MM.1S (cell line): ENCODE data around the gene CDRT15.
"Not testable (repeated sequence)": the region's sequence is repeated elsewhere in the genome, so short reads cannot be mapped to it uniquely, and the experiment has no call there.

Source experiments
- DNase-seq: peaks from one replicate; pipeline ENCODE4 v3.0.0-alpha.2; 2015
- H2AFZ ChIP-seq: fragments of 300-600 bp; sonication (generic); 2 replicates; pipeline ENCODE4 v1.6.0; 2016; ENCODE audit warnings: antibody characterized with exemption, low read length
- H3F3A ChIP-seq: fragments of 300-600 bp; sonication (generic); 2 replicates; pipeline ENCODE4 v1.6.1; 2016; ENCODE audit warnings: mild to moderate bottlenecking, antibody characterized with exemption, low read length, moderate library complexity, mixed read lengths; ENCODE audit not compliant: insufficient read depth
- H3K27ac ChIP-seq: fragments of 300-600 bp; sonication (generic); 2 replicates; pipeline ENCODE4 v1.5.1; 2016; ENCODE audit warnings: mild to moderate bottlenecking, low read length
- H3K27me3 ChIP-seq: fragments of 300-600 bp; sonication (generic); replicated peaks from 2 replicates; pipeline ENCODE4 v1.6.0; 2016; ENCODE audit warnings: low read length; ENCODE audit not compliant: insufficient read depth
- H3K36me3 ChIP-seq: fragments of 300-600 bp; sonication (generic); replicated peaks from 2 replicates; pipeline ENCODE4 v1.6.1; 2016; ENCODE audit warnings: mild to moderate bottlenecking, low read length, mixed read lengths; ENCODE audit not compliant: insufficient read depth
- H3K4me1 ChIP-seq: fragments of 300-600 bp; sonication (generic); 2 replicates; pipeline ENCODE4 v1.6.1; 2016; ENCODE audit warnings: low read length, mixed read lengths
- H3K4me2 ChIP-seq: fragments of 300-600 bp; sonication (generic); 2 replicates; pipeline ENCODE4 v1.6.0; 2016; ENCODE audit warnings: low read depth, low read length
- H3K4me3 ChIP-seq: fragments of 300-600 bp; sonication (generic); 2 replicates; pipeline ENCODE4 v1.5.1; 2016; ENCODE audit warnings: low read length, mixed read lengths
- H3K79me2 ChIP-seq: fragments of 300-600 bp; sonication (generic); 2 replicates; pipeline ENCODE4 v1.6.1; 2016; ENCODE audit warnings: mixed run types, low read length, mixed read lengths
- H3K9ac ChIP-seq: fragments of 300-600 bp; sonication (generic); 2 replicates; pipeline ENCODE4 v1.6.1; 2016; ENCODE audit warnings: low read length, mixed read lengths
- H3K9me2 ChIP-seq: fragments of 300-600 bp; sonication (generic); replicated peaks from 2 replicates; pipeline ENCODE4 v1.6.1; 2016; ENCODE audit warnings: mild to moderate bottlenecking, low read length, mixed read lengths; ENCODE audit not compliant: insufficient read depth
- H3K9me3 ChIP-seq: fragments of 300-600 bp; sonication (generic); replicated peaks from 2 replicates; pipeline ENCODE4 v1.6.1; 2016; ENCODE audit warnings: mild to moderate bottlenecking, low read length, mixed read lengths; ENCODE audit not compliant: insufficient read depth
- H4K20me1 ChIP-seq: fragments of 300-600 bp; sonication (generic); 2 replicates; pipeline ENCODE4 v1.6.1; 2016; ENCODE audit warnings: mild to moderate bottlenecking, low read length, moderate library complexity, mixed read lengths; ENCODE audit not compliant: insufficient read depth
- CTCF ChIP-seq: fragments of 300-600 bp; sonication (generic); IDR thresholded peaks from 2 replicates; pipeline ENCODE4 v1.5.1; 2016; ENCODE audit warnings: antibody characterized with exemption, low read length, mixed read lengths
- EZH2 ChIP-seq: fragments of 300-600 bp; sonication (generic); optimal IDR thresholded peaks from 2 replicates; pipeline ENCODE3; 2017; ENCODE audit warnings: low read depth, mild to moderate bottlenecking, antibody characterized with exemption, low read length, mixed read lengths
- EZH2phosphoT487 ChIP-seq: fragments of 300-600 bp; sonication (generic); IDR thresholded peaks from 2 replicates; pipeline ENCODE4 v1.6.1; 2018; ENCODE audit warnings: antibody characterized with exemption, low read length

The CDRT15 gene

DNA sequence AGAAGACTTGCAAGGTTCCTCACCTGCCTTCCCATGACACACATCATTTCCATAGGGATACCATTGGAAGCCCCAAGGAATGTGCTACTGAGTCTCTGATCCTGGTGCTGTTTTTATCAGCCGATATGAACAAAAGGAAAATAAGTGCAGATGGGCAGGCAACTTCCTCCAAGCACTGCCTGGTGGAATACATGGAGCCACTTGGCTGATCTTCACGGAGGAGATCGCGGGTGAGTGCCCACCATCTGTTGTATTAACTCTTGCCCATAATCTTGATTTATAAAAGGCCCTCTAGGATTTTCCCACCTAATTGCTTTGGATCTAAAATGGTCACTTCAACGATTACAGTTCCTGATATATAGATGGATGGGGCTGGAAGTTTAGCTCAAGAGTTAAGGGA is 24.7 kb upstream of the CDRT15 start:
- Histone ChIP-seq H3K4me3 (no peak overlapping the region), H3K9ac (no peak overlapping the region), H3K27me3 (no peaks in the 10 kb centered on the region), H3K4me1 (no peaks in the 10 kb centered on the region), H3K27ac (no peak overlapping the region), H4K20me1 (no peaks in the 10 kb centered on the region), H2AFZ (no peak overlapping the region), H3K36me3 (no peaks in the 10 kb centered on the region), H3K4me2 (no peak overlapping the region), H3F3A (no peaks in the 10 kb centered on the region), H3K79me2 (no peaks in the 10 kb centered on the region), H3K9me2 (no peaks in the 10 kb centered on the region), H3K9me3 (no peaks in the 10 kb centered on the region)
- no peak for TF ChIP-seq EZH2phosphoT487
- no peak for TF ChIP-seq EZH2
- TF ChIP-seq CTCF, result no peak
- DNase-seq, result no peak

GRCh38 chr17:14245629-14246028 is 9.0 kb upstream of the CDRT15 start:
- no peak overlapping the region for H3K9ac ChIP-seq
- H3K27ac ChIP-seq, result no peak overlapping the region
- no peaks in the 10 kb centered on the region for H3F3A ChIP-seq
- H3K4me1 ChIP-seq, result no peaks in the 10 kb centered on the region
- no peak overlapping the region for H3K4me2 ChIP-seq
- DNase-seq, result no peak
- H3K79me2 ChIP-seq, result no peaks in the 10 kb centered on the region
- no peak overlapping the region for H2AFZ ChIP-seq
- no peak for TF ChIP-seq CTCF
- no peaks in the 10 kb centered on the region for H3K27me3 ChIP-seq
- no peaks in the 10 kb centered on the region for H3K9me3 ChIP-seq
- no peaks in the 10 kb centered on the region for H3K9me2 ChIP-seq
- no peaks in the 10 kb centered on the region for H4K20me1 ChIP-seq
- no peaks in the 10 kb centered on the region for H3K36me3 ChIP-seq
- H3K4me3 ChIP-seq, result no peak overlapping the region

DNA sequence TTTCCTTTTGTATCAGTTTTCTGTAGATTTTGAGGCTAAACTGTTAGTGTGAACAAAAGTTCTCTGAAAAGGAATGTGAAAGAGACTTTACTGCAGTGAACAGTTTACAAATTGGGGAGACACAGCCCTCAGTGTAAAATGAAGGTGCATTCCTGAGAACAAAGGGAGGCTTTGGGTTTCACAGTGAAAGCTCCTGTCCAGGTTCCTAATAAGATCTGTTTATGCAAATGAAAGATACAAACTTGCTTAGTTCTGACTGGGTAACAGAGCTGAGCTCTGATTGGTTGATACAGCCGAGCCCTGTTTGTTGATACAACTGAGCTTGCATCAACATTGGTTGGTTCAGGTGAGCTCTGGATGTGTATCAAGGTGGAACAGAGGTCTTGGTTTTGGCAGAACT is 8.3 kb upstream of the CDRT15 start:
- no peak overlapping the region for H3K27ac ChIP-seq
- H3K27me3 ChIP-seq, result no peaks in the 10 kb centered on the region
- H3K79me2 ChIP-seq, result no peaks in the 10 kb centered on the region
- H3K4me3 ChIP-seq, result no peak overlapping the region
- no peaks in the 10 kb centered on the region for H3F3A ChIP-seq
- no peaks in the 10 kb centered on the region for H3K36me3 ChIP-seq
- no peaks in the 10 kb centered on the region for H3K9me2 ChIP-seq
- no peak for DNase-seq
- TF ChIP-seq EZH2, result no peak
- no peak for TF ChIP-seq EZH2phosphoT487
- no peak for TF ChIP-seq CTCF
- no peak overlapping the region for H3K9ac ChIP-seq
- no peaks in the 10 kb centered on the region for H4K20me1 ChIP-seq
- H2AFZ ChIP-seq, result no peak overlapping the region
- no peak overlapping the region for H3K4me2 ChIP-seq
- H3K9me3 ChIP-seq, result no peaks in the 10 kb centered on the region
- H3K4me1 ChIP-seq, result no peaks in the 10 kb centered on the region

DNA sequence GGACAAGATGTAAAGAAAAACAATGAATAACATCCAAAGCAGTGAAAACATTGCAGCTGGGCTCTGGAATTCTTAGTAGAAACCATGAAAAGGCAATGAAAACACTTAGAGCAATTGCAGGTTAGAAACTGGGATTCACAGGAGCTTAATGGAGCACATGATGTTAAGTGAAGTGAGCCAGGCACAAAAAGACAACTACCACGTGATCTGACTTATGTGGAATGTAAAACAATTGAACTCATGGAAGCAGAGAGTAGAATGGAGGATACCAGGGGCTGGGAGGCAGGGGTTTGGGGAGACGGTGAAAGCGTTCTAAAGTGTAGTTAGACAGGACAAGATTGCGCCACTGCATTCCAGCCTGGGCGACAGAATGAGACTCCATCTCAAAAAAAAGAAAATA is 2.6 kb upstream of the CDRT15 start:
- not testable (repeated sequence) for H3K9ac ChIP-seq, H3K27ac ChIP-seq, H3K4me1 ChIP-seq, H2AFZ ChIP-seq, DNase-seq, H3K27me3 ChIP-seq, H3K4me3 ChIP-seq, H3K9me2 ChIP-seq, H3K36me3 ChIP-seq, H3K4me2 ChIP-seq, H3K79me2 ChIP-seq, H3F3A ChIP-seq, H4K20me1 ChIP-seq, H3K9me3 ChIP-seq

DNA sequence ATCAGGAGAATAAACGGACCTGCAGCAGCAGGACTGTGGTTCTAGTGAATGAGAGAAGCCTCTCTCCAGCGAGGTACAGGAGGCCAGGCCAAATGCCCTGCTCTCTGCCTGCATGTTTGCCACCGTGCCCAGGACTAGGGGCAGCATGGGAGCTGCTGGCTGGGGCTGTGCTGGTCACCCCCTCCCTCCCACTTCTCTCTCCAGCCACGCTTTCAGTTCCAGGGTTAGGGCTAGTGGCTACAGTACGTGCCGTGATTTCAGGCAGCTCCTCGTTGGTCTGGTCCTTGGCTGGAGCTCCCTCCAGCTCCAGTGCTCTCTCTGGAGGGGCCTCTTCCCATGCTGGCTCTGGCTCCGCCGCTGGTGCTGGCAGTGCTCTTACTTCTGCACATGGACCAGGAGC is 630 bp downstream of the CDRT15 start:
- H3K4me3 ChIP-seq, DNase-seq, H3K4me2 ChIP-seq, H3K9me2 ChIP-seq, H3K9ac ChIP-seq, H2AFZ ChIP-seq, H3K36me3 ChIP-seq, H3K27ac ChIP-seq, H3K9me3 ChIP-seq, H3F3A ChIP-seq, H3K27me3 ChIP-seq, H4K20me1 ChIP-seq, H3K4me1 ChIP-seq, H3K79me2 ChIP-seq: not testable (repeated sequence)

GRCh38 chr17:14235047-14235446 is 1.6 kb downstream of the CDRT15 start:
- H3K9me2 ChIP-seq, H3K27me3 ChIP-seq, H3K4me1 ChIP-seq, H4K20me1 ChIP-seq, H3F3A ChIP-seq, H3K27ac ChIP-seq, DNase-seq, H3K9me3 ChIP-seq, H3K36me3 ChIP-seq, H2AFZ ChIP-seq, H3K4me3 ChIP-seq, H3K9ac ChIP-seq, H3K79me2 ChIP-seq, H3K4me2 ChIP-seq: not testable (repeated sequence)
